ENCODE measurements around the gene RFPL4AL1. TPM values are rescaled to one million over a fixed set of nuclear protein-coding genes. Genes with fewer than 3 reads are reported as not detected.
"Not testable (repeated sequence)": the region's sequence is repeated elsewhere in the genome, so short reads cannot be mapped to it uniquely, and the experiment has no call there.

Gene RFPL4AL1
- total RNA-seq (2014; rRNA removed; shearing (Covaris generic)): not detected in 2 replicates
- polyA plus RNA-seq (2015; cell fraction: cytosol; rRNA removed): not detected in 2 replicates
- polyA plus RNA-seq (2015; cell fraction: nucleus; rRNA removed): 0.37 TPM in 1 of 2 replicates, not detected in the other

DNA sequence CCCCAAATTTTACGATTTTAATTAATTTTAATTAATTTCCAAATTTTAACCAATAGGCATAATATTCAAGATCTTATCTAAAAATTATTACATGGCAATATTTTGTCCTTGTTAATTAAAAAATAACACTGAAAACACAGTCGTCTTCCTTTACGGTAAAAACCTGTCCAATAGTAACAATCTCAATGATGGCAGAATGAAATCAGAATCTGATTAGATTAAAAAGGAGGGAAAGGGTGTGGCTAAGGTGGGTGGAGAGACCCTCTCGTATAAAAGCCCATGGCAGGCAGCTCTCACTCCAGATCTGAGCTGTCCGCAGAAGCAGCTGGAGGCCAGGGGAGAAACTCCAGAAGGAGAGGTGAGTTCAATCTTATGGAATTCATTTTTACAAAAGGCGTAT, at the start of gene RFPL4AL1:
Gene RFPL4AL1, plus strand, starts transcription at position 301 of the 400 bp plus-strand sequence. CDS start 2,687 bp downstream, outside the sequence.
- DNase-seq (ENCODE audit: low read depth): not testable (repeated sequence)

DNA sequence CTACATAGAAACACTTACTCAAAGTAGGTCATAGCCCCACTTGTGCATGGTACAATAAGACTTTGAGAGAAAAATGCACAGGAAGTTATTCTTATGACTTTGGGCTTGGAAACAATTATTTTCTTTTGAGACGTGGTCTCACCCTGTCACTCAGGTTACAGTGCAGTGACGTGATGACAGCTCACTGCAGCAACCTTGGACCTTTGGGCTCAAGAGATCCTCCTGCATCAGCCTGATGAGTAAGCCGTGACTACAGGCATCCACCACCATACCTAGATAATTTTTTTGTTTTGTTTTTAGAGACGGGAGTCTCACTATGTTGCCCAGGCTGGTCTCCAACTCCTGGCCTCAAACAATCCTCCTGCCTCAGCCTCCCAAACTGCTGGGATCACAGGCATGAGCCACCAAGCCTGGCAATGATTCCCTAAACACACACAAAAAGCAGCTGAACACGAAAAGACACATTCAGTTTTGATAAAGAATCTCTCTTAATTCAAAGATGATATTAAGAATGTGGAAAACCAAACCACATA, 48.6 kb upstream of the RFPL4AL1 start:
- DNase-seq (ENCODE audit: low read depth): peak; percentile 14

DNA sequence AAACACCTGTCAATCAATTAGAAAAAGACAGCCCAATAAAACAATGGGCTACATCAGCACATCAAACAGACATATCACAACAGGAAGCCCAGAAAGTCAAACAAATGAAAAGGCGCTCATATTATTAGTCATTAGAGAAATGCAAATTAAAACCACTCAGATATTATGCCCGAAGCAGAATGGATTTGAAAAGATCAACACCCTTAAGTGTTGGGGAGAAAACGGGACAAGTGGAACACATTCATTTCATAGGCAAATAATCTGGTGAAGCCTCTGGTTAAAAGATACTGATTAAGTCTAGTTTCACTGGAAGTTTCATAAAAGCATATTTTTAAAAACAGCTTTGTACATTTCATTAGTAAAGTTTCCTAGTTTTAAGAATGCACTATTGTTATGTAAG, 48.1 kb upstream of the RFPL4AL1 start:
- DNase-seq (ENCODE audit: low read depth): no peak

DNA sequence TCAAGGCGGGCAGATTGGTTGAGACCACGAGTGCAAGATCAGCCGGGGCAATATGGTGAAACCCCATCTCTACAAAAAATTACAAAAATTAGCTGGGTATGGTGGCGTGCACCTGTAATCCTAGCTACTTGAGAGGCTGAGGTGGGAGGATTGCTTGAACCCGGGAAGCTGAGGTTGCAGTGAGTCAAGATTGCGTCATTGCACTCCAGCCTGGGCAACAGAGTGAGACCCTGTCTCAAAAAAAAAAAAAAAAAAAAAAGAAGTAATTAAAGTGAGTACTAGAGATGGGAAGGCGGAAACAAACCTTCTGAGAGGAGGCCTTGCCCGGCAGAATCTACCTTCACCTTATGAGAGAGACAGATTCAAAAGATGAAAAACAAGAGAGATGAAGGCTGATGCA, 45.4 kb upstream of the RFPL4AL1 start:
- no peak for DNase-seq (ENCODE audit: low read depth)

DNA sequence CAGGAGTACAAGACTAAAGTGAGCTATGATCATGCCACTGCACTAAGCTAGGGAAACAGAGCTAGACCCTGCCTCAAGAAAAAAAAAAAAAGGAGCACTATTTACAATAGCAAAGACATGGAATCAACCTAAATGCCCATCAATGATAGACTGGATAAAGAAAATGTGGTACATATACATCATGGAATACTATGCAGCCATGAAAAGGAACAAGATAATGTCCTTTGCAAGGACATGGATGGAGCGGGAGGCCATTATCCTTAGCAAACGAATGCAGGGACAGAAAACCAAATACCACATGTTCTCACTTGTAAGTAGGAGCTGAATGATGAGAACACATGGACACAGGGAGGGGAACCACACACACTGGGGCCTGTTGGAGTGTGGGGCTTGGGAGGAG, 38.5 kb upstream of the RFPL4AL1 start:
- not testable (repeated sequence) for DNase-seq (ENCODE audit: low read depth)

DNA sequence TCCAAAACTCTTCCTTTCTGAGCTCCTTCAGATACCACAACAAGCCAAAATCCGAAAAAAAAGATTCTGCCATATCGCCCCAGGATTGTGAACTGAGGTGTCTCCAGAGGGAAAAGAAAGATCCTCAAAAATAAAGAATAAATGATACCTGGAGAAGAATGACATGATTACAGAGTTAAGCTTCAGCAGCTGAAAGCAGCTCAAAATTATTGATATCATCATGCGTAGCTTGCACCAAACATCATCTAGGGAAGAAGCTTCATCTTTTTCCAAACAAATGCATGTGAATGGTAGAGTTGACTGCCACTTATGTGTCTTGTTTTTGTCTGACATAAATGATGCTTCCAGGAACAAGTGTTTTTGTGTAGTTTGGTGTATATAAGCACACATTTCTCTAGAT, 30.6 kb upstream of the RFPL4AL1 start, which contains the start of gene NLRP9:
Gene NLRP9, minus strand, starts transcription at position 101 of the 400 bp plus-strand sequence. Its CDS starts 28 bp downstream, at position 73.
- DNase-seq (ENCODE audit: low read depth): no peak

DNA sequence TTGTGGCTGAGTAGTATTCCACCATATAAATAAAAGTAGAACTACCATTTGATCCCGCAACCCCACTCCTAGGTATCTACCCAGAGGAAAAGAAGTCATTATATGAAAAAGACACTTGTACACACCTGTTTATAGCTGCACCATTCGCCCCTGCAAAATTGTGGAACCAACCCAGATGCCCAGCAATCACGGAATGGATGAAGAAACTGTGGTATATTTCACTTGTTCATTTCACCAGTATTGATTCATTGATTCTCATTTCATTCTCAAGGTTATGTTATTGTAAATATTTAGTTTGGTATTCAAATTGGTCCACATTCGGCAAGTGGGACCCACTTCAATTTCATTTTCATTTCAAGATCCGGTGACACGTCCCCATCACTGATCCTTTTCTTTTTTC, 18.2 kb upstream of the RFPL4AL1 start:
- no peak for DNase-seq (ENCODE audit: low read depth)

DNA sequence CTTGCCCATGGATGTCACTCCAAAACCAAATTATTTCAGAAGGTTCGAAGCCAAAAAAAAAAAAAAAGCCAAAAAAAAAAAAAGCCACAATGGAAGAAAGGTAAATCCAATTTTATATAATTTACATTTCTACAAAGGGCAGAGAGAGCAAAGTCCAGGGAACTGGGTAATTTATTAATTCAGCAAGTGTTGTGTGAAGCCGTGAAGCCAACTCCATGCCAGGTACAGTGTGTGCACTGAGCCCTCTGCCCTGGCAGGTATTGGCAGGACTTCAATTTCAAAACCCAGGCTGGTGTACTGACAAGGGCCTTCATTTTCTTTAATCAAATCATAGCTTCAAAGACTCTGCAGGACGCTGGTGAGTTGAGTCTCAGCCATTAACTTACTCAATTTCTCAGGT, 15.5 kb upstream of the RFPL4AL1 start:
- DNase-seq (ENCODE audit: low read depth): no peak

DNA sequence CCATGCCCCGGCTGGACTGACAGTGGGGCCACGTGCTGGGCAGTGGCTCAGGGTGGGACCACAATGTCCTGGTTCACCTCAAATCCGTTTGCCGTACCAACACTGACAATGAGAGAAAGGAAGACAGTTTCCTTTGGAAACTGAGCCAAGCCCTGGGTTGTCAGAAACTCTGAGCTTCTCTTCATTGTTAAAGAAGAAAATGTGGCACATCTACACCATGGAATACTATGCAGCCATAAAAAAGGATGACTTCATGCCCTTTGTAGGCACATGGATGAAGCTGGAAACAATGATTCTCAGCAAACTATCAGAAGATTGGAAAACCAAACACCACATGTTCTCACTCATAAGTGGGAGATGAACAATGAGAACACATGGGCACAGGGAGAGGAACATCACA, 12.1 kb upstream of the RFPL4AL1 start:
- DNase-seq (ENCODE audit: low read depth): not testable (repeated sequence)

DNA sequence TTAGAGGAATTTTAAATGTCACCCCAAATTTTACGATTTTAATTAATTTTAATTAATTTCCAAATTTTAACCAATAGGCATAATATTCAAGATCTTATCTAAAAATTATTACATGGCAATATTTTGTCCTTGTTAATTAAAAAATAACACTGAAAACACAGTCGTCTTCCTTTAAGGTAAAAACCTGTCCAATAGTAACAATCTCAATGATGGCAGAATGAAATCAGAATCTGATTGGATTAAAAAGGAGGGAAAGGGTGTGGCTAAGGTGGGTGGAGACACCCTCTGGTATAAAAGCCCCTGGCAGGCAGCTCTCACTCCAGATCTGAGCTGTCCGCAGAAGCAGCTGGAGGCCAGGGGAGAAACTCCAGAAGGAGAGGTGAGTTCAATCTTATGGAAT, 10.1 kb upstream of the RFPL4AL1 start, which contains the start of gene RFPL4A:
Gene RFPL4A, plus strand, starts transcription at position 301 of the 400 bp plus-strand sequence. CDS start 2,704 bp downstream, outside the sequence.
- DNase-seq (ENCODE audit: low read depth): not testable (repeated sequence)

DNA sequence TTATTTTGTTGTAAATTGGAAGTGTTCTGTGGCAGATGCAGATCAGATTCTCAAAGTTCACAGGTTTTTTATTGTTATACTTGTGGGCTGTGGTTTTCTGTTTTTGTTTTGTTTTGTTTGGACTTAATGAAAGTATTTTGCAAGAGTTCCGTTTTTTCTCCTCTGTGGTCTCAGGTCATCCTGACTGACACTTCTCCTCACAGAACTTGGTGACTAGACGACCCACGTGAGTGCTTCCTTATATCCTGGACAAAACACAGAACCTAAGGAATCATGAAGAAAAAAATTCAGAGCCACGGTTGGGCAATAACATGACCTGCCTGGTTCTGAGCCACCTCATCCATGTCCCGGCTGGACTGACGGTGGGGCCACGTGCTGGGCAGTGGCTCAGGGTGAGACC, 2.5 kb upstream of the RFPL4AL1 start:
- no peak for DNase-seq (ENCODE audit: low read depth)

DNA sequence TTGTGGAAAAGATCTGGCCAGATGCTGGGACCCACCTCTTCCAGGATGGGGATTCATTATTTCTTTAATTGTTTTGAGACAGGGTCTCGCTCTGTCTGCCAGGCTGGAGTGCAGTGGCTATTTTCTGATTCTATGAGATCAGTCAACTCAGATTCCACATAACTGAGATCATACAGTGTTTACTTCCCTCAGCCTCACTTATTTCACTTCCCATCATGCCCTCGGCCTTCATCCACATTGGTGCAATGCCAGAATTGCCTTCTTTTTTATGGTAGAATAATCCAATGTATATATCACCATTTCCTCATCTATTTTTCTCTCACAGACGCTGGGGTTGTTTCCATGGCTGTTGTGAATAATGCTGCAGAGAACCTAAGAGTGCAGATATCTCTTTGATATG, 714 bp downstream of the RFPL4AL1 start:
- DNase-seq (ENCODE audit: low read depth): not testable (repeated sequence)

DNA sequence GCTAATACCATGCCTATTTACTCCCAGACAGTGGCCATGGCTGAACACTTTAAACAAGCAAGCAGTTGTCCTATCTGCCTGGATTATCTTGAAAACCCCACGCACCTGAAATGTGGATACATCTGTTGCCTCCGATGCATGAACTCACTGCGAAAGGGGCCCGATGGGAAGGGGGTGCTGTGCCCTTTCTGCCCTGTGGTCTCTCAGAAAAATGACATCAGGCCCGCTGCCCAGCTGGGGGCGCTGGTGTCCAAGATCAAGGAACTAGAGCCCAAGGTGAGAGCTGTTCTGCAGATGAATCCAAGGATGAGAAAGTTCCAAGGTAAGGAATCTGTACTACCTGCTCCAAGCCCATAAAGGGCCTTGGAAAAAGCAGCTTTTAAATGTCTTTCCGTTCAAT, 8.6 kb downstream of the RFPL4AL1 start:
- no peak for DNase-seq (ENCODE audit: low read depth)

DNA sequence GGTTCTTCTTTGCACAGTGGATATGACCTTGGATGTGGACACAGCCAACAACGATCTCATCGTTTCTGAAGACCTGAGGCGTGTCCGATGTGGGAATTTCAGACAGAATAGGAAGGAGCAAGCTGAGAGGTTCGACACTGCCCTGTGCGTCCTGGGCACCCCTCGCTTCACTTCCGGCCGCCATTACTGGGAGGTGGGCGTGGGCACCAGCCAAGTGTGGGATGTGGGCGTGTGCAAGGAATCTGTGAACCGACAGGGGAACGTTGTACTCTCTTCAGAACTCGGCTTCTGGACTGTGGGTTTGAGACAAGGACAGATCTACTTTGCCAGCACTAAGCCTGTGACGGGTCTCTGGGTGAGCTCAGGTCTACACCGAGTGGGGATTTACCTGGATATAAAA, 9.4 kb downstream of the RFPL4AL1 start:
- no peak for DNase-seq (ENCODE audit: low read depth)

DNA sequence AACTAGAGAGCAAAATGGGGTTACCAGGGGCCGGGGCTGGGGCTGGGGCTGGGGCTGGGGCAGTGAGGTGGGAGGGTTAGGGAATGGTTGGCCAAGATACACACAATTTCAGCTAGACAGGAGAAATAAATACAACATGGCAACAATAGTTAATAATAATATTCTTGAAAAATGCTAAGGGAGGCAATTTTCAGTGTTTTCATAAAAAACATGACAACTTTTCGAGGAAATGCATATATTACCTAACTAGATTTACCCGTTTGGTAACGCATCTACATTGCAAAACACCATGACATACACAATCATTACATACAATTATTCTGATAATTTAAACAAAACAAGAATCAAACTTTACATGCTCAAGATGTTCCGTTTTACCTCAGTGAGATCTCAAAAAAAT, 12.2 kb downstream of the RFPL4AL1 start:
- DNase-seq (ENCODE audit: low read depth): no peak

DNA sequence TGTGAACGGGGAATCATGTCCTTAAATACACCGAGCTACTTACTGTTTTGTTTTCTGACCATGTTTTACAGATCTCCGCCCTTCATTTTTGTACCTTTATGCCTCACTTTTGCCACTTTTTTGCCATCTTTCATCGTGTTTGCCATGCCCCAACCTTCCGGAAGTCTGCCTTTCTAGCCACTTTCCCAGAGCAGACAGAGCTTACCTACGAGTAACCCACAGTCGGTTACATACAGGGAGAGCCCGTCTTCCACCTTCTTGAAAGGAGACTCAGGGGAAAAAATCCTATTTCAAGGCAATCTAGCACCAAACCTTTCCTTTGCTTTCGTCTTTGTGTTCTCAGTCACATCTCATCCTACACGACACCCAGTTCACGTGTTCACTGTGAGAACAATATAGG, 26.1 kb downstream of the RFPL4AL1 start:
- no peak for DNase-seq (ENCODE audit: low read depth)

DNA sequence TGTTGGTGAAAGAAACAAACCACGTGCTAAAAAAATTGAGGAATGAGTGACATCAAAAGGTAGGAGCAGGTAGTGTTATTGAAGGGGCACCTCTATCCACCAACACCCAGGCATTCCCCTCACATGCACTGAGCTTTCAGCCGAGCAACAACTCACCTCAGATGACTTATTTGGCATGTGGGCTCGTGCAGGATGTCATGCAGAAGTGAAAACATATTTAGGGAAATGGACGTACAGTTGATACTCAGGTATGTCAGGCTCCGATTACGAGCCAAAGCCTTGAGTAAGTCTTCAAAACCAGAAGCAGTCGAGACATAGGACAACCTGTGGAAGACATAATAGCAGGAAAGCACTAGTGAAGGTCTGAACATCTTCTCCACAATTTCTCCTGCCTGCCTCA, 32.5 kb downstream of the RFPL4AL1 start:
- no peak for DNase-seq (ENCODE audit: low read depth)

DNA sequence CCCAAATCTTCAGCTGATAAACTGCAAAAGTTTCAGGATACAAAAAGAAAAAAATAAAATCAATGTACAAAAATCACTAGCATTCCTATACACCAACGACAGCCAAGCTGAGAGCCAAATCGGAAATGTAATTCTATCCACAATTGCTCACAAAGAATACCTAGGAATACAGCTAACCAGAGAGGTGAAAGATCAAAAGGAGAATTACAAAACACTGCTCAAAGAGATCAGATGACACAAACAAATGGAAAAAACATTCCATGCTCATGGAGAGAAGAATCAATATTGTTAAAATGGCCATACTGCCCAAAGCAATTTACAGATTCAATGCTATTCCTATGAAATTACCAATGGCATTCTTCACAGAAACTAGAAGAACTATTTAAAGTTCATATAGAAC, 33.4 kb downstream of the RFPL4AL1 start:
- DNase-seq (ENCODE audit: low read depth): no peak

DNA sequence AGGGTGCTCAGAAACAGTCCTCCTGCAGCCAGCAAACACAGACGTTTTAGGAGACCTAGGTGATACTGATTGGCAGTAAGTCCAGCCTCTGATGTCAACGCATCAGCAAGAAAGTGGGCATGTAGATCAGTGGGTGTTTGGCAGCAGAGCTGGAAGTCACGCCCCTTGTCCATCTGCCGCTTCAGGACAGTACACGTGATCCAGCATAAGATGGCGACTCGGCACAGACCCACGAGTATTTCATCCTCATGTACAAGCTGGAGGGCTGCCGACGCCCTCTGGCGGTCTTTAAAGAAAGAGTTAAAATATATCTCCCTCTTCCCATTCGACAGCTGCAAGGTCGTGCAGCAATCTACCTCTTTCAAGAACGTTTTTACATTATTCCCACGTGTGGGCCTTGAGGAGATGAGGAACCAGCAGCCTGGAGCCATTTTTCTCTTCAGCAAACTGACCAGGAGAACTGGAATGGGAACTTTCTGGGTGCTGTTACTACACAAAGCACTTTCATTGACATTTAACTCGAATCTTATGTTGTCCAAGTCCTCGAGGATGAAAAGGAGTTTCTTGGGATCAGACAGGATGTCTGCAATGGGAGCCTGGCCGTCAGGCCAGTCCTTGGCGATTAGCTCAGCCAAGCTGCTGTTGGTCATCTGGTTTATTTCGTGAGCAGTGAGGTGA, 40.6 kb downstream of the RFPL4AL1 start:
- peak; percentile 84 for DNase-seq (ENCODE audit: low read depth)

DNA sequence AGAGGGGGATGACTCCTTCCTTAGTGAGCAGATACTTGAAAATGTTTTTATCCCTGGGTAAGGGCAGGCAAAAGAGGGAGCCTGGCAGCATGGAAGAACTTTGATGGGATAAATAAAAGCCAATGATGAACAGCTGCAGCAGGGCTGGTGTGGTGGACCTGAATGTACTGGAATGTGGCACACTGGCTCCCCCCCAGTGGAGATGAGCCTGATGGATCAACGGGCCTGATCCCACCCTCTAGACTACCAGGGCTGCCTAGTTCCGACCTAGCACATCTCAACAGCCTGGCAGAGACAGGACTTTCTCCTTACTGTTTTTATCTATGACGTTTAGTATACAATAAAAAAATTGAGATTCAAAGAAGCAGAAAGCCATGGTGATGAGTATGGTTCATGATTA, 42.4 kb downstream of the RFPL4AL1 start:
- DNase-seq (ENCODE audit: low read depth): no peak

DNA sequence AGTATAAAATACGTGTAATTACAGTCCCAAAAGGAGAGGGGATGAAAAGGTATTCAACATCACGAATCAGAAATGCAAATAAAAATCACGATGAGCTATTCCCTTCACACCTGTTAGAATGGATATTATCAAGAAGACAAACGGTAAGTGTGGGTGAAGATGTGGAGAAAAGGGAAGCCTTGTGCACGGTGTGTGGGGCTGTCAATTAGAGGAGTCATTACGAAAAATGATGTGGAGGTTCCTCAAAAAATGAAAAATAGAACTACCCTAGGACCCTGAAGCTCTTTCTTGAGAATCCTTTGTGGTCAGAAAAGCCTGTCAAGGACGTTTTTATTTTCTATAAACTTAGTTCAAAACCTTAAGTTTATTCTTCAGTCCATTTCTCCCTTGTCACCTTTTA, 43.5 kb downstream of the RFPL4AL1 start:
- DNase-seq (ENCODE audit: low read depth): no peak

DNA sequence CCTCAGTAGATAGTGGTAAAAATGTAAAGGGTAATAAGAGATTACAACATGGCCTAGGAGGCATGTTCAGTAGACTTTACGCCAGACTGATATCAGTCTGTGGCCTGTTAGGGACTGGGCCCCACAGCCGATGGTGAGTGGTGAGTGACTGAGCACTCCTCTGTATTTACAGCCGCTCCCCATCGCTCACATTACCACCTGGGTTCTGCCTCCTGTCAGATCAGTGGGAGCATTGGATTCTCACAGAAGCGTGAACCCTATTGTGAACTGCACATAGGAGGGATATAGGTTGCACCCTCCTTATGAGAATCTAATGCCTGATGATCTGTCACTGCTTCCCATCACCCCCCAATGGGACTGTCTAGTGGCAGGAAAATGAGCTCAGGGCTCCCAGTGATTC, 45.0 kb downstream of the RFPL4AL1 start:
- DNase-seq (ENCODE audit: low read depth): no peak

DNA sequence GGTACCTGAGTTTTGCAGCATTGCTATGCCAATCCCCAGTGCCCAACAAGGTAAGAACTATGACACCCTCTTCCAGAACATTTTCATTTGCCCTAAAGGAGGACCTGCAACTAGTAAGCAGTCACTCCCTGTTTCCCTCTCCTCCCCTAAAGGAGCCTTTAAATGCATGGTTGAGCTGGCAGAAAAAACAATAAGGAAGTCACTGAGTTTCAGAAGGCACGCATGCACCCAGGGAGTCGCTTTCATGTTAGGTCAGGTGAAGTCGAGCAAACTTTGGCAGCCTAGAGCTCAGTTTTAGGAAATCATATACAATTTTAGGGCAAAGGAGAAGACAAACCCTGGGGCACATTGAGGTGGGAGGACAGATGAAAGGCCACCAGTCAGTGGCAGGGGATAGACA, 51.1 kb downstream of the RFPL4AL1 start:
- DNase-seq (ENCODE audit: low read depth): no peak
